Stomach (tissue), 9 donors: Measurements from ENCODE around the gene PLCD4. TPM values are rescaled to one million over a fixed set of nuclear protein-coding genes. Genes with fewer than 3 reads are reported as not detected.

Experiments
- DNase-seq, 2 donors: peaks; one replicate each; pipeline versions ENCODE4 v3.0.0 to v3.0.0-alpha.2; 2013 to 2019
- H3K27ac ChIP-seq, 5 donors: fragments of 200-600 bp in 4 of 5; sonication (generic) in 4 of 5; one replicate each; pipeline ENCODE4 v1.5.1; 2013 to 2019; ENCODE audit warnings: mild to moderate bottlenecking in 1 of 5, moderate library complexity in 1 of 5
- H3K27me3 ChIP-seq, 3 donors: fragments of 200-600 bp; sonication (generic); one replicate each; pipeline ENCODE4 v1.5.1; 2017 to 2019; ENCODE audit warnings: mixed run types in 1 of 3
- H3K36me3 ChIP-seq, 4 donors: fragments of 200-600 bp; sonication (generic); 1 replicate in 3 of 4; 2 replicates in 1 of 4; pipeline ENCODE4 v1.5.1; 2016 to 2019
- H3K4me1 ChIP-seq, 4 donors: fragments of 200-600 bp; sonication (generic); one replicate each; pipeline ENCODE4 v1.5.1; 2016 to 2019
- H3K4me3 ChIP-seq, 4 donors: fragments of 200-600 bp; sonication (generic) in 3 of 4; one replicate each; pipeline ENCODE4 v1.5.1; 2016 to 2019; ENCODE audit warnings: mild to moderate bottlenecking in 1 of 4
- H3K9me3 ChIP-seq, 4 donors: fragments of 200-600 bp; sonication (generic); one replicate each; pipeline ENCODE4 v1.5.1; 2016 to 2019
- EP300 ChIP-seq: sonication (generic); formaldehyde crosslinking; IDR thresholded peaks from one replicate; pipeline ENCODE4 v1.6.1; 2017; ENCODE audit warnings: antibody characterized with exemption
- POLR2A ChIP-seq, 4 donors: fragments of 450-650 bp; IDR thresholded peaks; one replicate each; pipeline ENCODE4 v1.6.1; 2016; ENCODE audit warnings: antibody characterized with exemption in 4 of 4, control low read depth in 2 of 4, mild to moderate bottlenecking in 1 of 4, moderate library complexity in 1 of 4
- POLR2AphosphoS5 ChIP-seq, 3 donors: sonication (generic); formaldehyde crosslinking; IDR thresholded peaks; one replicate each; pipeline ENCODE4 v1.6.1; 2016; ENCODE audit warnings: antibody characterized with exemption in 3 of 3
- WGBS, 5 donors: extraction: QIAGEN DNeasy Blood & Tissue Kit in 3 of 5; methylation state at CpG; one replicate each; pipeline versions ENCODE4 v1.1.5 to v1.1.7; 2013 to 2018; 5-methylcytosine and 5-hydroxymethylcytosine counted together
- intact Hi-C: fragments of 100-400 bp; cut with DNase I; formaldehyde crosslinking; loops from one replicate; pipeline ENCODE4 v1.15.1; 2023; ENCODE audit warnings: low total_unique reads
- polyA plus RNA-seq, 3 donors: library from polyadenylated mRNA; stranded (reverse); fragments of 200-250 nt; gene quantifications; one replicate each; pipeline ENCODE4 v1.2.3, GENCODE V29; 2013
- total RNA-seq, 5 donors: library from RNA; depleted of rRNA; stranded (reverse); fragments of >200 nt; gene quantifications; one replicate each; pipeline versions ENCODE4 v1.1.0 to v1.2.3, GENCODE V29; 2014 to 2016
- TF ChIP-seq, protein P1 (sequence below), 7 experiments: fragments of 450-650 bp in 4 of 7; fragments of 200-600 bp in 3 of 7; sonication (generic) in 3 of 7; IDR thresholded peaks; one replicate each; pipeline ENCODE4 v1.5.1; 2016 to 2019; ENCODE audit warnings: antibody characterized with exemption in 7 of 7, control low read depth in 2 of 7, mild to moderate bottlenecking in 1 of 7
- donor health status: healthy with polysubstance abuse.
- donor health status: Bipolar disorder and iron deficiency.
- donor health status: healthy.

The PLCD4 gene
- total and polyA plus RNA-seq, 8 donors, result 0.19 to 33.6 (median 6.4) TPM; not detected in 1

DNA sequence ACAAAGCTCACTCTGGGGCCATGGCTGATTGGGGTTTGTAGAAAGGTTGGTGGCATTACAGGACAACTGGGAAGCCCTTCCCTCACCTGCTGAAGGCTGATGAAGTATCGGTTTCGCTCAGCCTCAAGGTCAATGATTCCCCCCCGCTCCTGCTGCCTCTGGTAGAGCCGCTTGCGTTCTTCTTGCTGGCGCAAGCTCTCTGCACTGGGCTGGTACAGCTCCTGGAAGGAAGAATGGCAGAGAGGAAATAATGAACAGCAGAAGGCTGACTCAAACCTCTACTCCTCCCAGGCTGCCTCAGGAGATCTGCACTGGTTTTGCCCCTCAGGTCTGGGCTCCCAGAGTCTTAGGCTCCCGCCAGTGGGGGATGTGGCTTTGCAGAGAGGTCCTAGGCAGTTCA, 57.0 kb downstream of the PLCD4 start:
- no peak for TF ChIP-seq POLR2AphosphoS5 (IDR thresholded peaks at IDR 0.05)
- TF ChIP-seq EP300, result no peak
- TF ChIP-seq, protein P1, sequence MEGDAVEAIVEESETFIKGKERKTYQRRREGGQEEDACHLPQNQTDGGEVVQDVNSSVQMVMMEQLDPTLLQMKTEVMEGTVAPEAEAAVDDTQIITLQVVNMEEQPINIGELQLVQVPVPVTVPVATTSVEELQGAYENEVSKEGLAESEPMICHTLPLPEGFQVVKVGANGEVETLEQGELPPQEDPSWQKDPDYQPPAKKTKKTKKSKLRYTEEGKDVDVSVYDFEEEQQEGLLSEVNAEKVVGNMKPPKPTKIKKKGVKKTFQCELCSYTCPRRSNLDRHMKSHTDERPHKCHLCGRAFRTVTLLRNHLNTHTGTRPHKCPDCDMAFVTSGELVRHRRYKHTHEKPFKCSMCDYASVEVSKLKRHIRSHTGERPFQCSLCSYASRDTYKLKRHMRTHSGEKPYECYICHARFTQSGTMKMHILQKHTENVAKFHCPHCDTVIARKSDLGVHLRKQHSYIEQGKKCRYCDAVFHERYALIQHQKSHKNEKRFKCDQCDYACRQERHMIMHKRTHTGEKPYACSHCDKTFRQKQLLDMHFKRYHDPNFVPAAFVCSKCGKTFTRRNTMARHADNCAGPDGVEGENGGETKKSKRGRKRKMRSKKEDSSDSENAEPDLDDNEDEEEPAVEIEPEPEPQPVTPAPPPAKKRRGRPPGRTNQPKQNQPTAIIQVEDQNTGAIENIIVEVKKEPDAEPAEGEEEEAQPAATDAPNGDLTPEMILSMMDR (IDR thresholded peaks at IDR 0.05), result no peak
- TF ChIP-seq POLR2A (IDR thresholded peaks at IDR 0.05), result no peak
- Histone ChIP-seq H3K4me1 (peaks cover 6 to 14% (median 12%) of the 10 kb centered on the region in 4 donors), H3K36me3 (peaks cover 65 to 84% (median 76%) of the 10 kb centered on the region in 4 donors), H3K4me3 (no peak overlapping the region), H3K27ac (no peak overlapping the region), H3K9me3 (no peaks in the 10 kb centered on the region), H3K27me3 (no peaks in the 10 kb centered on the region)
- WGBS, 5 donors, result 93 to 98% (median 97%) methylated on average over 7 of the region's 7 CpGs
- intact Hi-C loops, result no loop called here
- no peak for DNase-seq

- intact Hi-C loops, result no loop called here
- no peak for DNase-seq
- peak overlapping the region; percentile 74 to 92 (median 86) for H3K4me3 ChIP-seq
- TF ChIP-seq POLR2AphosphoS5 (IDR thresholded peaks at IDR 0.05) (no peak), EP300 (no peak), POLR2A (IDR thresholded peaks at IDR 0.05) (no peak)
- TF ChIP-seq, protein P1 (IDR thresholded peaks at IDR 0.05), result no peak
- H3K9me3 ChIP-seq, result no peaks in the 10 kb centered on the region
- H3K4me1 ChIP-seq, result peaks cover 12 to 21% (median 18%) of the 10 kb centered on the region in 4 donors
- H3K36me3 ChIP-seq, result peaks cover 23 to 48% (median 37%) of the 10 kb centered on the region in 4 donors
- H3K27ac ChIP-seq, result peak overlapping the region; percentile 20 to 83 (median 78)
- H3K27me3 ChIP-seq, result no peaks in the 10 kb centered on the region
- WGBS, 5 donors, result 37 to 42% (median 40%) methylated on average over 12 of the region's 12 CpGs
These were observed 63.5 kb downstream of the PLCD4 start for GRCh38 chr2:218671097-218671653.

DNA sequence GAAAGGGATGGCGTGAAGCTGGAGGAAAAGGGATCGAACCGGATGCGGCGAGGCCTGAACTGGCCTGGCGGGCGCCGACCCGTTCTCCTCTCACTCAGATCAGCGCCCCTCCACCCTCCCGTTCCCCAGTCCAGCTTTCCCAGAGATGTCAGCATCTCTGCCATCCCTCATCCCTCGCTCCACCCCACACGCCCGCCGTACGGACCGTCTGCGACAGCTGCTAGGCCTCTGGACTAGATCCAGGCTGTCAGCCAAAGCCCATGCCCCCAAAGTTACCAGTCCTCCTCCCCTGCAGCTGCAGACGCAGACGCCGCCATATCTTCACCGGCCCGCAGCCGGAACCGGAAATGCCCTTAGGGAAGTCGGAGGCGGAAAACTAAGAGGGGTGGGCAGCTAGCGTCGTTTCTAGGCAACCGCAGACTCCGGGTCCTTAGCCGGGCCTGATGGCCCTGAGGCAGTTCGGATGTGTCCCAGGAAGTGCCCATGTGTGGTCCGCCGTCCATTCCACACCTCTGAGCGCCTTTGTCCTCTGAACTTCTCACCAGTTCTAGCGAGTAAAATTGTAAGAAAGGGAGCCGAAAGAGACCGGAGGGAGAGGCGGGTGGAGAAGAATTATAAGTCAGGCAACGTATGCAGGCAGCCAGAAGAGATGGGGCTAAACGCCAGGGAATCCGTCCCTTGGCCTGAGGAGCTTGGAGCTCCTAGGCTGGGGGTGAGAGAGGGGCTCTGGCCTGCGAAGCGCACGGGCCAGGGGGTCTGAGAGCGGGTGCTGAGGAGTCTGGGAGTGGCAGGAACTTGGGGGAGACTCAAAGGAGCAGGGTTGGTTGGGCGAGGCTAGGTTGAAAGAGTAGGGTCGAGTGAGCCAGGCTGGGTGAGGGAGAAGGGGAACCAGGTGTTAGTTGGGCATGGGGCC, 64.2 kb downstream of the PLCD4 start, which contains the start of the genes RNF25 and STK36:
RNF25 (minus strand) TSS at position 349 of the 913 bp plus-strand sequence; CDS start at position 317, 32 bp downstream.
STK36 (plus strand) TSS at position 433 of the 913 bp plus-strand sequence. CDS start 744 bp downstream, outside the sequence.
- H3K4me1 ChIP-seq, result peaks cover 12 to 21% (median 18%) of the 10 kb centered on the region in 4 donors
- no peaks in the 10 kb centered on the region for H3K27me3 ChIP-seq
- intact Hi-C loops, result no loop called here
- H3K27ac ChIP-seq, result peak within 1 kb of the TSS; percentile 64 to 83 (median 78)
- no peaks in the 10 kb centered on the region for H3K9me3 ChIP-seq
- peak; percentile 84 to 96 for DNase-seq
- WGBS, 5 donors, result 0 to 1% (median 0%) methylated on average over 36 to 49 of the region's 49 CpGs
- TF ChIP-seq POLR2AphosphoS5 (IDR thresholded peaks at IDR 0.05), result peak; percentile 52 to 94 (median 76)
- peak in 1 of 4 donors; percentile 14 for TF ChIP-seq POLR2A (IDR thresholded peaks at IDR 0.05)
- TF ChIP-seq EP300, result no peak
- peaks cover 15 to 48% (median 37%) of the 10 kb centered on the region in 4 donors for H3K36me3 ChIP-seq
- H3K4me3 ChIP-seq, result peak within 1 kb of the TSS; percentile 74 to 92 (median 86)

- H3K27me3 ChIP-seq, result no peaks in the 10 kb centered on the region
- H3K4me3 ChIP-seq, result no peak overlapping the region
- WGBS, 5 donors, result 58 to 80% (median 68%) methylated on average over 4 of the region's 4 CpGs
- H3K36me3 ChIP-seq, result peaks cover 9 to 86% (median 81%) of the 10 kb centered on the region in 4 donors
- no peaks in the 10 kb centered on the region for H3K9me3 ChIP-seq
- intact Hi-C loops, result no loop called here
- H3K27ac ChIP-seq, result no peak overlapping the region
- no peak for DNase-seq
- H3K4me1 ChIP-seq, result no peaks in the 10 kb centered on the region
- TF ChIP-seq, protein P1 (IDR thresholded peaks at IDR 0.05), result no peak
- no peak for TF ChIP-seq POLR2AphosphoS5 (IDR thresholded peaks at IDR 0.05)
- no peak for TF ChIP-seq EP300
- TF ChIP-seq POLR2A (IDR thresholded peaks at IDR 0.05), result no peak
These were observed 71.4 kb downstream of the PLCD4 start for GRCh38 chr2:218679119-218679518.
